GM12864 (cell line): ENCODE measurements around the gene TBC1D14.

Source experiments
- DNase-seq: peaks from one replicate; pipeline ENCODE4 v3.0.0-alpha.2; 2011; ENCODE audit warnings: low read depth
- H3K4me3 ChIP-seq: 2 replicates; pipeline ENCODE4 v1.5.1; 2011; ENCODE audit warnings: mild to moderate bottlenecking, low read depth, low read length, control low read depth
- CTCF ChIP-seq: IDR thresholded peaks from 2 replicates; pipeline ENCODE4 v1.5.1; 2011; ENCODE audit warnings: low read depth, mild to moderate bottlenecking, moderate library complexity, low read length, control low read depth, inconsistent platforms; ENCODE audit errors: missing control alignments

TBC1D14 gene

GRCh38 chr4:6942238-6942800 lies 32.7 kb downstream of the TBC1D14 start:
- no peak overlapping the region for H3K4me3 ChIP-seq
- peak; percentile 71 for DNase-seq
- no peak for TF ChIP-seq CTCF

- H3K4me3 ChIP-seq, result no peak overlapping the region
Observed at GRCh38 chr4:6943012-6943884, 33.6 kb downstream of the TBC1D14 start.

GRCh38 chr4:6943885-6944225 lies 34.2 kb downstream of the TBC1D14 start:
- DNase-seq, result no peak
- TF ChIP-seq CTCF, result no peak
- no peak overlapping the region for H3K4me3 ChIP-seq

More at GRCh38 chr4:6943012-6943884, 33.6 kb downstream of the TBC1D14 start:
- no peak for DNase-seq
- TF ChIP-seq CTCF, result no peak

GRCh38 chr4:6944301-6945051 lies 34.9 kb downstream of the TBC1D14 start:
- TF ChIP-seq CTCF, result no peak
- DNase-seq, result no peak
- no peak overlapping the region for H3K4me3 ChIP-seq

- no peak for TF ChIP-seq CTCF
- DNase-seq, result no peak
- no peak overlapping the region for H3K4me3 ChIP-seq
Observed at GRCh38 chr4:6945052-6945409, 35.4 kb downstream of the TBC1D14 start.

- DNase-seq, result no peak
- TF ChIP-seq CTCF, result no peak
Observed at GRCh38 chr4:6946497-6946896, 36.9 kb downstream of the TBC1D14 start.

More at GRCh38 chr4:6946497-6946896, 36.9 kb downstream of the TBC1D14 start:
- H3K4me3 ChIP-seq, result no peak overlapping the region
